OCI-LY1 (cell line): ENCODE measurements around the gene MRPL42.

Experiments used
- H2AFZ ChIP-seq: fragments of 200-600 bp; sonication (generic), shearing (Covaris generic); 2 replicates; pipeline ENCODE4 v1.6.0; 2014; ENCODE audit warnings: antibody characterized with exemption, mild to moderate bottlenecking, low read length
- H3F3A ChIP-seq: fragments of 200-600 bp; sonication (generic), shearing (Covaris generic); 2 replicates; pipeline ENCODE4 v1.6.0; 2014; ENCODE audit warnings: mild to moderate bottlenecking, antibody characterized with exemption, low read length, moderate library complexity; ENCODE audit not compliant: insufficient read depth
- H3K27ac ChIP-seq: fragments of 200-600 bp; sonication (generic); 2 replicates; pipeline ENCODE4 v1.5.1; 2014; ENCODE audit warnings: low read length, mixed run types, mild to moderate bottlenecking, low read depth; ENCODE audit not compliant: poor library complexity, severe bottlenecking
- H3K27me3 ChIP-seq: fragments of 200-600 bp; sonication (generic); 2 replicates; pipeline ENCODE4 v1.6.0; 2014; ENCODE audit warnings: antibody characterized with exemption, mild to moderate bottlenecking, low read length, moderate library complexity; ENCODE audit not compliant: insufficient read depth
- H3K36me3 ChIP-seq: fragments of 200-600 bp; sonication (generic); 2 replicates; pipeline ENCODE4 v1.6.1; 2014; ENCODE audit warnings: mild to moderate bottlenecking, antibody characterized with exemption, low read length, moderate library complexity, mixed read lengths; ENCODE audit not compliant: insufficient read depth
- H3K4me1 ChIP-seq: fragments of 200-600 bp; sonication (generic); 2 replicates; pipeline ENCODE4 v1.5.1; 2014; ENCODE audit warnings: mild to moderate bottlenecking, low read length, moderate library complexity; ENCODE audit not compliant: insufficient read depth, severe bottlenecking
- H3K4me2 ChIP-seq: fragments of 200-600 bp; sonication (generic), shearing (Covaris generic); 2 replicates; pipeline ENCODE4 v1.6.1; 2014; ENCODE audit warnings: low read length
- H3K4me3 ChIP-seq: fragments of 200-600 bp; sonication (generic); 2 replicates; pipeline ENCODE4 v1.5.1; 2014; ENCODE audit warnings: low read length, low read depth, mild to moderate bottlenecking, mixed read lengths; ENCODE audit not compliant: poor library complexity, severe bottlenecking
- H3K79me2 ChIP-seq: fragments of 200-600 bp; shearing (Covaris generic); 2 replicates; pipeline ENCODE4 v1.6.1; 2016; ENCODE audit warnings: mixed run types, low read length, mixed read lengths; ENCODE audit not compliant: insufficient read depth
- H3K9ac ChIP-seq: fragments of 200-600 bp; sonication (generic), shearing (Covaris generic); 2 replicates; pipeline ENCODE4 v1.6.1; 2014; ENCODE audit warnings: mild to moderate bottlenecking, low read length, mixed read lengths
- H3K9me2 ChIP-seq: fragments of 200-600 bp; sonication (generic), shearing (Covaris generic); 2 replicates; pipeline ENCODE4 v1.6.1; 2014; ENCODE audit warnings: low read depth, mild to moderate bottlenecking, low read length, mixed read lengths
- H3K9me3 ChIP-seq: fragments of 200-600 bp; shearing (Covaris generic); 2 replicates; pipeline ENCODE4 v1.6.1; 2014; ENCODE audit warnings: low read length, mixed read lengths
- H4K20me1 ChIP-seq: fragments of 200-600 bp; sonication (generic), shearing (Covaris generic); 2 replicates; pipeline ENCODE4 v1.6.0; 2016; ENCODE audit warnings: mild to moderate bottlenecking, low read length; ENCODE audit not compliant: insufficient read depth
- EZH2 ChIP-seq: fragments of 200-600 bp; sonication (generic), shearing (Covaris generic); IDR thresholded peaks from 2 replicates; pipeline ENCODE4 v1.8.0; 2017; ENCODE audit warnings: borderline replicate concordance, mixed run types, mild to moderate bottlenecking, antibody characterized with exemption, low read length, moderate library complexity, mixed read lengths
- TF ChIP-seq, protein P1 (sequence below): fragments of 200-600 bp; sonication (generic), shearing (Covaris generic); IDR thresholded peaks from 2 replicates; pipeline ENCODE4 v1.5.1; 2017; ENCODE audit warnings: mild to moderate bottlenecking, antibody characterized with exemption, low read length, moderate library complexity, mixed read lengths

Gene MRPL42

GRCh38 chr12:93468008-93468371 lies 676 bp downstream of the MRPL42 start:
- Histone ChIP-seq H3K79me2 (peaks cover 24% of the 10 kb centered on the region), H3K4me1 (peaks cover 23% of the 10 kb centered on the region), H3K27me3 (no peaks in the 10 kb centered on the region), H3K9me2 (no peaks in the 10 kb centered on the region), H3K27ac (peak overlapping the region; percentile 24), H3K36me3 (peaks cover 28% of the 10 kb centered on the region; the same call in 1 of the 2 replicates), H3K9me3 (no peaks in the 10 kb centered on the region), H3F3A (no peaks in the 10 kb centered on the region), H3K4me3 (peak overlapping the region; percentile 76), H3K4me2 (peak overlapping the region; percentile 88), H2AFZ (no peak overlapping the region), H3K9ac (peak overlapping the region; percentile 81), H4K20me1 (no peaks in the 10 kb centered on the region)
- no peak for TF ChIP-seq EZH2
- TF ChIP-seq, protein P1, sequence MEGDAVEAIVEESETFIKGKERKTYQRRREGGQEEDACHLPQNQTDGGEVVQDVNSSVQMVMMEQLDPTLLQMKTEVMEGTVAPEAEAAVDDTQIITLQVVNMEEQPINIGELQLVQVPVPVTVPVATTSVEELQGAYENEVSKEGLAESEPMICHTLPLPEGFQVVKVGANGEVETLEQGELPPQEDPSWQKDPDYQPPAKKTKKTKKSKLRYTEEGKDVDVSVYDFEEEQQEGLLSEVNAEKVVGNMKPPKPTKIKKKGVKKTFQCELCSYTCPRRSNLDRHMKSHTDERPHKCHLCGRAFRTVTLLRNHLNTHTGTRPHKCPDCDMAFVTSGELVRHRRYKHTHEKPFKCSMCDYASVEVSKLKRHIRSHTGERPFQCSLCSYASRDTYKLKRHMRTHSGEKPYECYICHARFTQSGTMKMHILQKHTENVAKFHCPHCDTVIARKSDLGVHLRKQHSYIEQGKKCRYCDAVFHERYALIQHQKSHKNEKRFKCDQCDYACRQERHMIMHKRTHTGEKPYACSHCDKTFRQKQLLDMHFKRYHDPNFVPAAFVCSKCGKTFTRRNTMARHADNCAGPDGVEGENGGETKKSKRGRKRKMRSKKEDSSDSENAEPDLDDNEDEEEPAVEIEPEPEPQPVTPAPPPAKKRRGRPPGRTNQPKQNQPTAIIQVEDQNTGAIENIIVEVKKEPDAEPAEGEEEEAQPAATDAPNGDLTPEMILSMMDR, result no peak

DNA sequence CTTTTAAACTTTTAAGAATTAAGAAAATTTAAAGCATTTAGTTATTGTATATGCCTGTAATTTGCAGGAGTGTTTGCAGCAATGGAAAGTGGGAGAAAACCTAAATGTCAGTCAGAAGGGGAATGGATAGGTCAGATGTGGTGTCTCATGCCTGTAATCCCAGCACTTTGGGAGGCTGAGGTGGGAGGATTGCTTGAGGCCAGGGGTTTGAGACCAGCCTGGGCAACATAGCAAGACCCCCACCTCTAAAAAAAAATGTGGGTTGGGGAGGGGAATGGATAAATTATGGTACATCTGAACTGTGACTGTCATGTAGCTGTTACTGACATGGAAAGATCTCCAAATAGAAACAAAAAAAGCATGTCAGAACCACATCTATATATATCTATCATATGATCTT lies 2.1 kb downstream of the MRPL42 start:
- Histone ChIP-seq H3K79me2 (peaks cover 24% of the 10 kb centered on the region), H2AFZ (no peak overlapping the region), H3K9me2 (no peaks in the 10 kb centered on the region), H3K4me2 (no peak overlapping the region), H3K27me3 (no peaks in the 10 kb centered on the region), H4K20me1 (no peaks in the 10 kb centered on the region), H3K9me3 (no peaks in the 10 kb centered on the region), H3K36me3 (peaks cover 37% of the 10 kb centered on the region), H3K27ac (no peak overlapping the region), H3K9ac (no peak overlapping the region), H3K4me3 (no peak overlapping the region), H3K4me1 (peaks cover 23% of the 10 kb centered on the region), H3F3A (no peaks in the 10 kb centered on the region)
- TF ChIP-seq, protein P1, result no peak

DNA sequence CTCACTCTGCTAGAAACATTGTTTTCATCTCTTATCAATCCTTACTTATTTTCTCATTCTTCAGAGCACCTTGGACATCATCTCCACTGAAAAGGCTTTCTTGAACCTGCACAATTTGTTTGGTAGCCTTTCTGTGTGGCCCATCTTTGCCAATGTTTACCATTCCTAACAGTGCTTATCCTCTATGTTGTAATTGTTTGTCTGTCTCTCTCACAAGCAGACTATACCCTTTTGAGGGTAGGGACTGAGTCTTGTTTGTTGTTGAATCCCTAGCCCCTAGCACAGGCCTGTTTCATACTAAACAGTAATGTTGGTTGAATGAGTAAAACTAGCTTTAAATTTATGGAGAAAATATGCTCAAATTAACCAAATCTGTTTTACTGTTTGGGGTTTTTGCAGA lies 9.2 kb downstream of the MRPL42 start:
- H3K36me3 ChIP-seq, result peaks cover 69% of the 10 kb centered on the region
- H3K9ac ChIP-seq, result no peak overlapping the region
- no peaks in the 10 kb centered on the region for H3F3A ChIP-seq
- H3K4me1 ChIP-seq, result no peaks in the 10 kb centered on the region
- no peaks in the 10 kb centered on the region for H3K9me2 ChIP-seq
- H3K4me2 ChIP-seq, result no peak overlapping the region
- no peak overlapping the region for H3K27ac ChIP-seq
- no peak overlapping the region for H3K4me3 ChIP-seq
- TF ChIP-seq, protein P1, result no peak
- no peak for TF ChIP-seq EZH2
- no peak overlapping the region for H2AFZ ChIP-seq
- H3K79me2 ChIP-seq, result 0 out of 2 replicates have a peak, but pooled peaks cover 4% of the 10 kb centered on the region
- H3K27me3 ChIP-seq, result no peaks in the 10 kb centered on the region
- H3K9me3 ChIP-seq, result no peaks in the 10 kb centered on the region
- H4K20me1 ChIP-seq, result no peaks in the 10 kb centered on the region
